ENCODE measurements around the gene ARHGAP24.
"Not testable (repeated sequence)": the region's sequence is repeated elsewhere in the genome, so short reads cannot be mapped to it uniquely, and the experiment has no call there.

The ARHGAP24 gene

GRCh38 chr4:85824166-85824945, 349.4 kb downstream of the ARHGAP24 start:
- DNase-seq, result no peak

- DNase-seq, result peak; percentile 59
Measured at GRCh38 chr4:85826060-85826678, 351.2 kb downstream of the ARHGAP24 start.

- DNase-seq, result peak; percentile 9
Measured at GRCh38 chr4:85828027-85828890, 353.3 kb downstream of the ARHGAP24 start.

- DNase-seq, result no peak
Measured at GRCh38 chr4:85829276-85830051, 354.5 kb downstream of the ARHGAP24 start.

- no peak for DNase-seq
Measured at GRCh38 chr4:85831647-85832046, 356.7 kb downstream of the ARHGAP24 start.

- no peak for DNase-seq
Measured at GRCh38 chr4:85833302-85833701, 358.4 kb downstream of the ARHGAP24 start.

GRCh38 chr4:85834934-85835333, 360.0 kb downstream of the ARHGAP24 start:
- no peak for DNase-seq

- DNase-seq, result no peak
Measured at GRCh38 chr4:85836588-85837438, 361.9 kb downstream of the ARHGAP24 start.

- no peak for DNase-seq
Measured at GRCh38 chr4:85837439-85837733, 362.4 kb downstream of the ARHGAP24 start.

GRCh38 chr4:85839981-85840451, 365.1 kb downstream of the ARHGAP24 start:
- not testable (repeated sequence) for DNase-seq

- DNase-seq, result peak; percentile 93
Measured at GRCh38 chr4:85842540-85842939, 367.6 kb downstream of the ARHGAP24 start.

- not testable (repeated sequence) for DNase-seq
Measured at GRCh38 chr4:85853740-85854139, 378.8 kb downstream of the ARHGAP24 start.

- DNase-seq, result no peak
Measured at GRCh38 chr4:85854546-85854945, 379.6 kb downstream of the ARHGAP24 start.

- no peak for DNase-seq
Measured at GRCh38 chr4:85860066-85860740, 385.3 kb downstream of the ARHGAP24 start.

GRCh38 chr4:85861064-85861765, 386.3 kb downstream of the ARHGAP24 start:
- no peak for DNase-seq

GRCh38 chr4:85862896-85863295, 387.9 kb downstream of the ARHGAP24 start:
- DNase-seq, result no peak

GRCh38 chr4:85864259-85865205, 389.6 kb downstream of the ARHGAP24 start:
- no peak for DNase-seq

GRCh38 chr4:85865256-85865655, 390.3 kb downstream of the ARHGAP24 start:
- no peak for DNase-seq

GRCh38 chr4:85866508-85866907, 391.6 kb downstream of the ARHGAP24 start:
- no peak for DNase-seq

Data from NCI-H1694 (cell line).